ENCODE measurements around the gene TSC2. TPM values are rescaled to one million over a fixed set of nuclear protein-coding genes. Genes with fewer than 3 reads are reported as not detected.
A peak's percentile ranks its signal among the peaks of the same experiment; 100 is the strongest.

The TSC2 gene
- total RNA-seq, 1 donor from 2014 or later = 194 TPM

DNA sequence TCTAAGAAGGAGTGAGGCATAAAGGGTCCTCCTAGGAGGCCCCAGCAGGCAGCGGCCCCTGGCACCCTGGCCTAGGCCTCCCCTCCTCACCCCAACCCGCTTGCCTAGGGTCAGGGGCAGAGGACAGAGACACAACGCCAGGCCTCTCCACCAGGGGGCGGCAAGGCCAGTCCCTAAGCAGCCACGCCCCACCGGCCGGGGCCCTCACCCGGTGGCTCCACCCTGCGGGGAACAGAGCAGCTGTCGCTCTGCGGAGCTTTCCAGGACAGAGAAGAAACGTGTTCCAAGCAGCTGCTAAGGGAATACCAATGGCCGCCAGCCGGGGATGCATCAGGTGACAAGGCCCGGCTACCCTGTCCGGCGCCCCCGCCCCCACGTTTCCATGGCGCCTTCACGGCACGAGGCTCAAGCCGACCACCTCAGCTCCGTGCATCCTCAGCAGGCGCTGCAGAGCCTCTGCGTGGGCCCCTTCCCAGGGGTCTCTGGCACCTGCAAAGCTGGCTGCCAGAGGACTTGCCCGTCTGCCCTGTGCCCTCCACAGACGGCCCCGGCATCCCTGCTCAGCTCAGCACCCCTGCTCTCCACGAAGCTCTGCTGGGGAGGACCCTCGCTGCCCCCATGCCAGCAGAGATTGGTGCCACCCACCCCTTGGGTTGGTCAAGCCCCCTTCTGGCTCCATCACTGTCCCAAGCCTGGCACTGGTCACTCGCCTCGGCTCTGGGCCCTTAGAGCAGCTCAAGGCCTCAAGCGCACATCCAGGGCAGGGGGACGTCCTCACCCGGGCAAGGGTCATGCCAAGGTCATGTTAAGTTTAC lies 43.8 kb upstream of the TSC2 start:
- Mint-ChIP-seq H3K27ac (ENCODE audit: unreplicated experiment) (no peak overlapping the region), H3K9me3 (ENCODE audit: unreplicated experiment) (no peaks in the 10 kb centered on the region), H3K4me1 (ENCODE audit: unreplicated experiment) (peaks cover 36% of the 10 kb centered on the region), H3K27me3 (ENCODE audit: unreplicated experiment) (no peaks in the 10 kb centered on the region), H3K4me3 (ENCODE audit: unreplicated experiment) (no peak overlapping the region), H3K36me3 (ENCODE audit: unreplicated experiment) (peaks cover 9% of the 10 kb centered on the region)
- peak; percentile 96 for DNase-seq (ENCODE audit: extremely low spot score, unreplicated experiment)
- peak; percentile 97 for TF ChIP-seq CTCF (IDR thresholded peaks at IDR 0.05)

DNA sequence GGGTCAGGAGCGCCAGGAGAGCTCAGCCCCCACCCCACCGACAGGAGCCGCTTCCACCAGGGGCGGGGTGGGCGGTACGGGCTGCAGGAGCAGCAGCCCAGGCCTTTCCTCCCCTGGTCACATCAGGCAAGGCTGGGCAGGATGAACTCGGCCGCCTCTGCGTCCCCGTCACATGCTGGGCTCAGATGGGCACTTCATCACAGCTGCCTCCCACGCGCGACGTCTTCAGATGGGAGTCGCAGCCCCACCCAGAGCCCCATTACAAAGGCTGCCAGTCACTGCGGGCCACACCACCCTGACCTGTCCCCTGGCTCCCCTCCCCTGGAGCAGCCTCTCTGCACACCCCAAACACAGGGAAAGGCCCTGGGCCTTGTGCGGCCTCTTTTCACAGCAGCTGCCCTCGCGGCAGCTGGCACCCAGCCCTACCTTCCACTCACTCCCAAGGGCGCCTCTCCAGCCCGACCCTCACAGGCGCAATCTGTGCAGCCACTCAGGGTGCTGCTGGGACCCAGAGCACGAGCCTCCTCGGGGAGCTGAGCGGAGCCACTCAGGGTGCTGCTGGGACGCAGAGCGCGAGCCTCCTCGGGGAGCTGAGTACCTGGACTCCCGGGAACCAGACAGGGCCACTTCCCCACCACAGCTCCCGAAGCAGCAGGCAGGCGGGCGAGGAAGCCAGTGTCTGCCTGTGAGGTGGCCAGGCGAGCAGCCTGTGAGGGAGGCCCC lies 42.8 kb upstream of the TSC2 start:
- TF ChIP-seq CTCF (IDR thresholded peaks at IDR 0.05) = no peak
- H3K27me3 Mint-ChIP-seq (ENCODE audit: unreplicated experiment) = no peaks in the 10 kb centered on the region
- no peak overlapping the region for H3K4me3 Mint-ChIP-seq (ENCODE audit: unreplicated experiment)
- peak overlapping the region; percentile 31 for H3K27ac Mint-ChIP-seq (ENCODE audit: unreplicated experiment)
- H3K36me3 Mint-ChIP-seq (ENCODE audit: unreplicated experiment) = peaks cover 9% of the 10 kb centered on the region
- DNase-seq (ENCODE audit: extremely low spot score, unreplicated experiment) = no peak
- peaks cover 36% of the 10 kb centered on the region for H3K4me1 Mint-ChIP-seq (ENCODE audit: unreplicated experiment)
- no peaks in the 10 kb centered on the region for H3K9me3 Mint-ChIP-seq (ENCODE audit: unreplicated experiment)

DNA sequence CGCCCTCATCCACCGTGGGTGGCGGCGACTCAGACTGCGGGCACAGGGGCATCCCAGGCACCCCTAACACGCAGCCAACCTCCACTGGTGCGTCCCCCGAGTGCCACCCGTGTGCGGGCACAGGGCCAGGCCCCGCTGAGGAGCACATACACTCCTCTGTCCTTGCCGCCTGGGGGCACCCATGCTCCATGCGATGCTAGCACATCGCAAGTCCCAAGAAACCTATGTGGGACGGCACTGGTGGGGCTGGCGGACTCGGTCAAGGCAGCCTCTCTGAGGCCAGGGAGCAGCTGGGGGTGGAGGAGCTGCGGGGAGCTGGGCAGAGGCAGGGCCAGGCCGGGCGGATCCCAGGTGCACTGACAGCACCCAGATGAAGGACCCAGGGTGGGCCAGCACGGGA lies 42.1 kb upstream of the TSC2 start:
- Mint-ChIP-seq H3K27me3 (ENCODE audit: unreplicated experiment) (no peaks in the 10 kb centered on the region), H3K9me3 (ENCODE audit: unreplicated experiment) (no peaks in the 10 kb centered on the region), H3K4me1 (ENCODE audit: unreplicated experiment) (peaks cover 42% of the 10 kb centered on the region), H3K27ac (ENCODE audit: unreplicated experiment) (no peak overlapping the region), H3K4me3 (ENCODE audit: unreplicated experiment) (no peak overlapping the region), H3K36me3 (ENCODE audit: unreplicated experiment) (peaks cover 9% of the 10 kb centered on the region)
- DNase-seq (ENCODE audit: extremely low spot score, unreplicated experiment) = no peak
- TF ChIP-seq CTCF (IDR thresholded peaks at IDR 0.05) = no peak

DNA sequence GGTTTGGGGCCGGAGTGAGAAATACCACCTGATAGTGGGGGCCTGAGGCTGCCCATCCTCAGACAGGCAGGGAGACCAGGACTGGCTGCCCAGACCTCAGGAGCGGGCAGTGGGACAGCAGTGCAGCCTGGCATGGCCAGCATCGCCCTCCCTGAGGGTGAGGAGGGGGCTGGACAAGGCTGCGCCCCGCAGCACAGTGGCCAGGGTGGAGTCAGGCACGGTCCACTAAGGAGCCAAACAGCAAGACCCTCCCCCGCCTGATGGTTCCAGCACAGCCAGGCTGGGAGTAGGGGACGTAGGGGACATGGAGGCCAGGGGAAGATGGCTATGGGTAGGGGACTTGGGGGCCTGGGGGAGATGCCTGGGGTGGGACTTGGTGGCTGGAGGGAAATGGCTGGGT lies 41.5 kb upstream of the TSC2 start:
- Mint-ChIP-seq H3K4me1 (ENCODE audit: unreplicated experiment) (peaks cover 42% of the 10 kb centered on the region), H3K4me3 (ENCODE audit: unreplicated experiment) (peak overlapping the region; percentile 6), H3K27me3 (ENCODE audit: unreplicated experiment) (no peaks in the 10 kb centered on the region), H3K27ac (ENCODE audit: unreplicated experiment) (peak overlapping the region; percentile 54), H3K36me3 (ENCODE audit: unreplicated experiment) (peaks cover 5% of the 10 kb centered on the region), H3K9me3 (ENCODE audit: unreplicated experiment) (no peaks in the 10 kb centered on the region)
- no peak for TF ChIP-seq CTCF (IDR thresholded peaks at IDR 0.05)
- DNase-seq (ENCODE audit: extremely low spot score, unreplicated experiment) = no peak

All from osteocyte (in vitro differentiated cells).